Stomach (tissue), 4 donors: ENCODE data around the gene TCAIM.

Experiments used
- CTCF ChIP-seq, 7 experiments: fragments of 450-650 bp in 4 of 7; fragments of 200-600 bp in 3 of 7; sonication (generic) in 3 of 7; IDR thresholded peaks; one replicate each; pipeline ENCODE4 v1.5.1; 2016 to 2019; ENCODE audit warnings: antibody characterized with exemption in 7 of 7, control low read depth in 2 of 7, mild to moderate bottlenecking in 1 of 7
- EP300 ChIP-seq: sonication (generic); formaldehyde crosslinking; IDR thresholded peaks from one replicate; pipeline ENCODE4 v1.6.1; 2017; ENCODE audit warnings: antibody characterized with exemption
- POLR2A ChIP-seq, 4 donors: fragments of 450-650 bp; IDR thresholded peaks; one replicate each; pipeline ENCODE4 v1.6.1; 2016; ENCODE audit warnings: antibody characterized with exemption in 4 of 4, control low read depth in 2 of 4, mild to moderate bottlenecking in 1 of 4, moderate library complexity in 1 of 4
- POLR2AphosphoS5 ChIP-seq, 3 donors: sonication (generic); formaldehyde crosslinking; IDR thresholded peaks; one replicate each; pipeline ENCODE4 v1.6.1; 2016; ENCODE audit warnings: antibody characterized with exemption in 3 of 3

- TF ChIP-seq CTCF (IDR thresholded peaks at IDR 0.05) (no peak), EP300 (no peak), POLR2AphosphoS5 (IDR thresholded peaks at IDR 0.05) (no peak), POLR2A (IDR thresholded peaks at IDR 0.05) (no peak)
Observed at GRCh38 chr3:44429459-44429858, 90.9 kb downstream of the TCAIM start.
